ENCODE measurements around the gene CDC42SE2. TPM values are rescaled to one million over a fixed set of nuclear protein-coding genes. Genes with fewer than 3 reads are reported as not detected.

Gene CDC42SE2
- total RNA-seq, 4 donors from 2014 or later, result 10.4 to 28.4 (median 22.1) TPM

DNA sequence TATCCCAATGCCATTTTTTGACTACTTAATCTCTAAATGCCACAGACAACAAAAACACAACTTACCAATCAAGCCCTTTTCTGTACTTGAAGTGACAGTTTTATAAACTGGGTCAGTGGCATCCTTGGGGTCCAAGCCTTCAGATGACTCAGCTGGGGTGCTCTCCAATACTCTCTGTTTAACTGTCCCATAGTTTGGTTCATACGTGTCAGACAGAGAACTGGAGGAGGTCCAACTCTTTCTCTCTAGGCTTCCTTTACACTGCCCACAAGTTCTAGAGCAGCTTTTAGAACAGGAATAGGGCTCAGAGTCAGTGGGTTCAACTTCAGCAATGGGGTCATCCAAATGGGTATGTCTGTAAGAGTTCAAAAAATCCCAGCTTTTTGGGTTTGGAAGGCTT, 166.9 kb downstream of the CDC42SE2 start:
- H3K27ac ChIP-seq, result peak overlapping the region in 2 of 4 donors; percentile 33 to 61
- WGBS, 2 donors, result 33 to 88% methylated on average over 1 of the region's 1 CpG
- TF ChIP-seq, protein P1, sequence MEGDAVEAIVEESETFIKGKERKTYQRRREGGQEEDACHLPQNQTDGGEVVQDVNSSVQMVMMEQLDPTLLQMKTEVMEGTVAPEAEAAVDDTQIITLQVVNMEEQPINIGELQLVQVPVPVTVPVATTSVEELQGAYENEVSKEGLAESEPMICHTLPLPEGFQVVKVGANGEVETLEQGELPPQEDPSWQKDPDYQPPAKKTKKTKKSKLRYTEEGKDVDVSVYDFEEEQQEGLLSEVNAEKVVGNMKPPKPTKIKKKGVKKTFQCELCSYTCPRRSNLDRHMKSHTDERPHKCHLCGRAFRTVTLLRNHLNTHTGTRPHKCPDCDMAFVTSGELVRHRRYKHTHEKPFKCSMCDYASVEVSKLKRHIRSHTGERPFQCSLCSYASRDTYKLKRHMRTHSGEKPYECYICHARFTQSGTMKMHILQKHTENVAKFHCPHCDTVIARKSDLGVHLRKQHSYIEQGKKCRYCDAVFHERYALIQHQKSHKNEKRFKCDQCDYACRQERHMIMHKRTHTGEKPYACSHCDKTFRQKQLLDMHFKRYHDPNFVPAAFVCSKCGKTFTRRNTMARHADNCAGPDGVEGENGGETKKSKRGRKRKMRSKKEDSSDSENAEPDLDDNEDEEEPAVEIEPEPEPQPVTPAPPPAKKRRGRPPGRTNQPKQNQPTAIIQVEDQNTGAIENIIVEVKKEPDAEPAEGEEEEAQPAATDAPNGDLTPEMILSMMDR (IDR thresholded peaks at IDR 0.05), result no peak
- no peak for TF ChIP-seq POLR2A (IDR thresholded peaks at IDR 0.05)

DNA sequence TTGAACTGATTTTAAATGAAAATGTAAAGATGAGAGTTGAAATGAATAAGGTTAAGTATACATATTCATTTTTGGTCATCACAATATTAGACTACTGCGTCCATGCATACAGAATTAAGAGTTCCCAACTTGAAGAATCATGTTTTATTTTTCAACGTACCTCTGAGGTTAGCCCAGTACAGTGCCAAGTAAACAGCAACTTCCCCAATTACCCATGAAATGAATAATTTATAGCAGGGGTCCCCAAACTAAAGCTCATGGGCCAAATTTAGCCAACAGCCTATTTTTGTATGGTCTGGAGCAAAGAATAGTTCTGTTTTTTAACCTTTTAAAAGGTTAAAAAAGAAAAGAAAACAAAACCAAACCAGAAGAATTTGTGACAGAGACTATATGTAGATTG, 167.9 kb downstream of the CDC42SE2 start:
- Histone ChIP-seq H3K27ac (peak overlapping the region in 1 of 4 donors; percentile 61), H3K4me3 (no peak overlapping the region), H3K27me3 (no peaks in the 10 kb centered on the region), H3K9me3 (no peaks in the 10 kb centered on the region), H3K36me3 (peaks cover 0 to 81% (median 6%) of the 10 kb centered on the region in 3 donors), H3K4me1 (no peaks in the 10 kb centered on the region)
- DNase-seq, result no peak
- TF ChIP-seq POLR2A (IDR thresholded peaks at IDR 0.05), result no peak
- TF ChIP-seq, protein P1 (IDR thresholded peaks at IDR 0.05), result no peak
- intact Hi-C loops (cut with DNase I), result no loop called here
- 75 to 82% methylated on average over 2 of the region's 2 CpGs for WGBS, 2 donors

More for the DNA sequence above, 166.9 kb downstream of the CDC42SE2 start:
- no peak for DNase-seq
- no peaks in the 10 kb centered on the region for H3K9me3 ChIP-seq
- intact Hi-C loops (cut with DNase I), result no loop called here
- peaks cover 0 to 83% (median 6%) of the 10 kb centered on the region in 3 donors for H3K36me3 ChIP-seq
- no peak overlapping the region for H3K4me3 ChIP-seq
- H3K27me3 ChIP-seq, result no peaks in the 10 kb centered on the region
- H3K4me1 ChIP-seq, result no peaks in the 10 kb centered on the region

DNA sequence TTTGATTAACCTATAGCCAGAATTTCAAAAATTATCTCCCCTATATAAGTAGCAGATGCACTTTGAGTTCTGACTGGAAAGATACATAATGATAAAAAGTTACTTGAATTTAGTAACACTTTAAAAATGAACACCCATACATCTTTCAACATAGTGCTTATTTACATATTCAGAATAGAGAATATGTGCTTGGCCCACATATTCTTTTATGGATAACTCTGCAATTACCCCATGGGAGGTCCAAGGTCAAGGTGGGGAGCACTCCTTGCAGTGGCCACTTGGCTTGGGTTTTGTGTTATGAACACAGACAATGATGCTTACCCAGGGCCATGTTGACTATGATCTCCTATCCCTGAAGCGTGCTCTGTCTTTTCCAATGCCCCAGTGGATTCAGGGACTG, 169.3 kb downstream of the CDC42SE2 start:
- Histone ChIP-seq H3K27me3 (no peaks in the 10 kb centered on the region), H3K9me3 (no peaks in the 10 kb centered on the region), H3K4me3 (no peak overlapping the region), H3K4me1 (no peaks in the 10 kb centered on the region), H3K27ac (no peak overlapping the region), H3K36me3 (peaks cover 0 to 84% (median 6%) of the 10 kb centered on the region in 3 donors)
- DNase-seq, result no peak
- no peak for TF ChIP-seq POLR2A (IDR thresholded peaks at IDR 0.05)
- TF ChIP-seq, protein P1 (IDR thresholded peaks at IDR 0.05), result no peak
- 100% methylated on average over 1 of the region's 1 CpG; no CpG with 5 or more reads in 1 of the 2 donors for WGBS, 2 donors
- intact Hi-C loops (cut with DNase I), result no loop called here

DNA sequence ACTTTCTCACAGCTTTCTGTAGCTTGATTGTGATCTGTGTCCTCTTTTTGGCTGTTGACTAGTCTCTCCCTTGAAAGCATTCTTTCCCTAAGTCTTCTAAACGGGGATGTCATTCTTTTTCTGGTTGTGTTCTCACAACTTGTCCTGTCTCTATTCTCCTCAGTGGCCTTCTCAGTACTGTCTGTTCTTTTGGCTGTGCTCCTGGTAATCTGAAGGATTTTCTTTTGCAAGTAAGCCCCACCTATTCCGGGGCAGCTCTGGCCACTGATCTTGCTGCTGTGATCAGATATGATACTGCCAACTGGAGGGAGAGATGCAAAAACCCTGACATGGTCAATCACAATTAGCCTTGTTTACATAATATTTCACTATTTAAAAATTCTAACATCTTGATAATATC, 172.2 kb downstream of the CDC42SE2 start:
- H3K27me3 ChIP-seq, result no peaks in the 10 kb centered on the region
- 50 to 60% methylated on average over 2 of the region's 2 CpGs for WGBS, 2 donors
- no peak overlapping the region for H3K4me3 ChIP-seq
- intact Hi-C loops (cut with DNase I), result no loop called here
- H3K27ac ChIP-seq, result peak overlapping the region in 3 of 4 donors; percentile 56 to 75 (median 62)
- H3K9me3 ChIP-seq, result no peaks in the 10 kb centered on the region
- no peak for DNase-seq
- no peaks in the 10 kb centered on the region for H3K4me1 ChIP-seq
- peaks cover 0 to 84% (median 2%) of the 10 kb centered on the region in 3 donors for H3K36me3 ChIP-seq
- TF ChIP-seq, protein P1 (IDR thresholded peaks at IDR 0.05), result no peak
- TF ChIP-seq POLR2A (IDR thresholded peaks at IDR 0.05), result no peak

DNA sequence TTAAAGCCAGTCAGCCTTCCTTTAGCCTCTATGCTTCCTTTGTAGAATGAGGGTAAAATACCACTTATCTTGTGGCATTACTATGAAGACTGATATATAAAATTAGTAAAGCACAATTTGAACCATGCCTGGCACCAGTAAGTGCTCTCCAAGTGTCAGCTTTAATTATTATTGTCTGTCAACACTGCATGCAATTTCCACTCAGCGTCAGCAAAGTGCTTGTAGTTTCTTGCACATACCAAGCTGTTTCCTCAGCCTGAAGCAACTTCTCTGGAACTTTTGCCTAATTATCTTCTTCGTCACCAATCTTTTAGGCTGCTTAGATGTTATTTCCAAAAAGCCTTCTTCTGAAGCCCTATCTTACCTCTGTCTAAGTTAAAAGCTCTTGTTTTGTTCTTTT, 177.3 kb downstream of the CDC42SE2 start:
- Histone ChIP-seq H3K4me1 (no peaks in the 10 kb centered on the region), H3K9me3 (no peaks in the 10 kb centered on the region), H3K27me3 (no peaks in the 10 kb centered on the region), H3K27ac (peak overlapping the region in 3 of 4 donors; percentile 5 to 64 (median 42)), H3K36me3 (peaks cover 0 to 98% (median 0%) of the 10 kb centered on the region in 3 donors), H3K4me3 (no peak overlapping the region)
- 74 to 84% methylated on average over 2 of the region's 2 CpGs for WGBS, 2 donors
- intact Hi-C loops (cut with DNase I), result no loop called here
- TF ChIP-seq, protein P1 (IDR thresholded peaks at IDR 0.05), result no peak
- no peak for DNase-seq

Small RNA genes lying within 50 kb of the gene (small RNA-seq; reads per million reads assigned to genes)
- 0 reads per million in 4 donors for gene AC004777.1
- gene RF02271, result 0 reads per million in 4 donors

Other genes starting within 250 kb of the CDC42SE2 start
- gene HINT1, start 98.8 kb upstream of the CDC42SE2 start, total RNA-seq, result 100 to 1,000 TPM in 3 of 4 donors, 10 to 100 TPM in 1; 65.0 to 241 (median 207) TPM
- 1 to 10 TPM; 4.1 to 9.3 (median 6.4) TPM for gene LYRM7, start 93.1 kb upstream of the CDC42SE2 start, total RNA-seq

Data from esophagus squamous epithelium (tissue), 5 donors.